ENCODE measurements around the gene HOXB13.
"Not testable (repeated sequence)": the region's sequence is repeated elsewhere in the genome, so short reads cannot be mapped to it uniquely, and the experiment has no call there.

The HOXB13 gene

DNA sequence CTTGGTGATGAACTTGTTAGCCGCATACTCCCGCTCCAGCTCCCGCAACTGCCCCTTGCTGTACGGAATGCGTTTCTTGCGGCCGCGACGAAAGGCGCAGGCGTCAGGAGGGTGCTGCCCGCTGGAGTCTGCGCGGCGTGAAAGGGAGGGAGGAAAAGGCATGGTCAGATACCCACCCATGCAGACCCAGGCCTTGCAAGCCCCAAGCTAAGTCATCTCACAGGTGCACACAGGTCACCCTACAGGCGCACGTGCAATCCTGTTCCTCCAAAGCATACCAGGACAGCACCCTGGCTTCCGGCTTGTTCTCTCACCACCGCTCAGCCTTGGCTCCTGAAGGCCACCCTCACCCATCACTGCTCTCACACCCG is 1.6 kb downstream of the HOXB13 start:
- no peak for DNase-seq (ENCODE audit: low read depth in 2 of 2)

- no peak for DNase-seq (ENCODE audit: low read depth in 2 of 2)
Measured at GRCh38 chr17:48726114-48726915, 2.2 kb downstream of the HOXB13 start.

DNA sequence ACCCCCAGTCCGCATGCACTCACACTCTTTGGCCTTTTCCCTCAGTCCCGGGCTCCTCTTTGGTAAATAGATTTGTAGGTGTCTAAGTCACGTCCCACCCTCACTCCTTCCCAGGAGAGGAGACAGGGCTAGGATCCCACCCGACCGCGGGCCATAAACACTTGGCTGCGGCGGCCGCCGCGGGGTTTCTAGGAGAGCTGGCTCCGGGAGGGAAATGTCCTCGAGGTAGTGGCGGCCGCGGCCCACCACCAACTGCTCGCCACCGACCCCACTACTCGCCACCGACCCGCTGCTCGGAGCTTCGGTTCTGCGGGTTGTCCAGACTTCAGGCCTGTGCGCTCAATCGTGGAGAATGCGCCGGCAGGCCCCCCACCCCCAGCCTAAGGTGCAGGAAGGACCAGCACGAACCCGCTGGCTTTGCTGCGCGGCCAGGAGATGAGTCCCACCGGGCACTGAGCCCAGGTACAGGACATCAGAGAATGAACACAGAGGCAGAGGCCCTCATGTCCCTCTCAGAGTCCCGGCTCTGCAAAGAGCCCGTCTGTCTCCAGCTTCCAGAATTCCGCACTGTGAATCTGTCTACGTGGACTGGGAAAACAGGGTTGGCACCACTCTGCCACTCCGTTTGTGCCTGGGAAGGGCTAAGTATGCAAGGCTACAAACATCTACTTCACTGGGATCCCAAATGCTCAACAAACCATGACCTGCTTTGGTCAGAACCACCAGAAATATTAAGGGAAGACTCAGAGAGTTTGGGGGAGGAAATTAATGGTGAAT is 3.1 kb downstream of the HOXB13 start:
- no peak for DNase-seq (ENCODE audit: low read depth in 2 of 2)

GRCh38 chr17:48725004-48725287 is 3.6 kb downstream of the HOXB13 start:
- DNase-seq (ENCODE audit: low read depth in 2 of 2): no peak

- peak; percentile 45 to 53 for DNase-seq (ENCODE audit: low read depth in 2 of 2)
Measured at GRCh38 chr17:48724251-48725003, 4.1 kb downstream of the HOXB13 start.

DNA sequence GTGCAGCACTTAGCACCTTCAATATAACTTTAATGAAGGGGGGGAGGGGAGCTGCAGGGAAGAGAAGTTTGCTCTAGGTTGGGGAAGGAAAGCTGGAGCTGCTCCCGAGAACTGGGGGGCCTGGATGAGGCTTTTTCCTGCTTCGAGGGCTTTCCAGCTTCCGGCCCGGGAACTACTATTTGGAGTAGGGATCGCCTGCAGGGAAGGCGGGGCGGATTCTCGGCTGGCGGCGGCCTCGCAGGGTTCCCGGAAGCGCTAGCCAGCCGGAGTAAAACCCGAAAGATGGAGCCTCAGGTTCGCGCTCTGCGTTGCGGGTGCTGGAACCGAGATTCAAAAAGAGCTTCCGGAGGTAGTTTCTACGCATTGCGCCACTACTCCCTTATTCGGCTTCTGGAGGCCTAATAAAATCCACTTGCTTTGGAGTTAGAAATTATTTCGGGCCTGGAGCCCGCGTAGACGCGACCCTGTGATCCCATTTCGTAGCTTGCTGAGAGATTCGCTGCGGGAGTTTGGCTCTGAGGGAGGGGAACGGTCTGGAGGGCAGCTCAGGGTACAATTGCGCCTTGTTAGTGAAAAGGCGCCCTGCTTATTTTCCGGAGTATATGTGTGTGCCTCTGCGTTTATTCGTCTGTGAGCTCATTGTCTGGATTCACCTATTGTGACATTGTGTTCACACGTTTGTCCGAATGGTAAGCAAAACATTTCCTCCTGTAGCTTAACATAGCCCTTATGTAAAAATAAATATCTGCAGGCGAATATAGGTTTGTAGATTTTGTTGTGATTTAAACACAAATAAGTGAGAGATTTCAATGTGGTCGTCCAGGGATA is 4.9 kb downstream of the HOXB13 start:
- DNase-seq (ENCODE audit: low read depth in 2 of 2): no peak

DNA sequence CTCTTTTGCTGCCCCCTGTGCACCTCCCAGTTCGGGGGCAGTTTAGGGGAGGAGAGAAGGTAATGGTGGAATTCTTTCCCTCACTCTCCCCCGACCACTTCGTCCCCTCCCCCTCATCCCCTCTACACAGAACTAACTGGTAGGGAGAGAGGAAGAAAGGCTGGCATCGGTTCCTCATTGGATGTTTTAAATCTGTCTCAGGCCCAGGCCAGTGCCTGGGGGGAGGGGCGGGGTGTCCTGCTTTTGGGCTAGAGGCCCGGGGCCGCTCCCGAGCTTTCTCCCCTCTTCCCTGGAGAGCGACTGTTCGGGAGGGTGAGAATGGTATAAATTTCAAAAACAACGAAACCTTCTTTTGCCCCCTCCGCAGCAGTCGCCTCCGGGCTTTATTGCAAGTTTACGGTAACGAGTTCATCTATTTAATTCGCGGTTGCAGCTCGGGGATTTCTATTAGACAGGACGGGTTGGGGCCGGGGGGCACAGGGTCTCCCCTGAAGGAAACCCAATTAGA is 5.6 kb downstream of the HOXB13 start, which contains the start of gene PRAC2:
PRAC2 (plus strand) TSS at position 271 of the 508 bp plus-strand sequence. CDS start 1,226 bp downstream, outside the sequence.
- no peak for DNase-seq (ENCODE audit: low read depth in 2 of 2)

GRCh38 chr17:48722201-48722907 is 6.2 kb downstream of the HOXB13 start, which contains the start of gene PRAC1:
TSS of gene PRAC1 (minus strand) at chr17:48722518. CDS start at chr17:48722392, 126 bp downstream.
- no peak for DNase-seq (ENCODE audit: low read depth in 2 of 2)

- no peak for DNase-seq (ENCODE audit: low read depth in 2 of 2)
Measured at GRCh38 chr17:48721009-48721402, 7.5 kb downstream of the HOXB13 start.

DNA sequence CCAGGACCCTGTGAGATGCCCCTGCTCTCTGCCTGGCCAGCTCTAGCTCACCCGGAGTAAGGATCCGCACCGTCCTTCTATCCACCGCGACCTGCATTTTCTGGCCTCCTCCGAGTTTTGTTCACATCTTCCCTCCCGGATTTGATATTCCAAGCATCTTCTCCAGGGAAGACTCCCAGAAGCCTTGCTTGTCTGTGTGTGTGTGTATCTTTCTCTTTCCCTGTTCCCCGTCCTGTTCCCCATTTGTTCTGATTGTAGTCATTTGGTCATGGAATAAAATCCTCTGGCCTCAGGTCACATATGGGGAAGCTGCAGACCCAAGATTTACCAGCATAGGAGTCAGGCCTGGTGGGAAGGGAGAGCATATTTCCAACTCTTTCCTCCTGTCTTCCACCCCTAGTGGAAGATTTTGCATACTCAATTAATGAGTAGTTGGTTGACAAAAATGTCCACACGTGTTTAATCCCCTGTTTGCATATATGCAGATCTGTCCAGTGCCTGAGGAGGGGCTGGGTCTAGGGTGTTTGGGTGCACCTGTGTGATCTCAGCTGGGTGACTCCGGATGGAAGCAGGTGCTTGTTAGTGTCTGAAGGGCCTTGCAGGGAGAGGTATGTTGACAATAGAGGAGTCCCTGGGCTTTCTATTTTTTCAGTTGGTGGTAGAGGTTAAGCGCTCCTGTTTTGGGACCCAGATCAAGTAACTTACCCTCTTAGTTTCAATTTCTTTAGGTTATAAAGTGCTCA is 8.1 kb downstream of the HOXB13 start:
- no peak for DNase-seq (ENCODE audit: low read depth in 2 of 2)

DNA sequence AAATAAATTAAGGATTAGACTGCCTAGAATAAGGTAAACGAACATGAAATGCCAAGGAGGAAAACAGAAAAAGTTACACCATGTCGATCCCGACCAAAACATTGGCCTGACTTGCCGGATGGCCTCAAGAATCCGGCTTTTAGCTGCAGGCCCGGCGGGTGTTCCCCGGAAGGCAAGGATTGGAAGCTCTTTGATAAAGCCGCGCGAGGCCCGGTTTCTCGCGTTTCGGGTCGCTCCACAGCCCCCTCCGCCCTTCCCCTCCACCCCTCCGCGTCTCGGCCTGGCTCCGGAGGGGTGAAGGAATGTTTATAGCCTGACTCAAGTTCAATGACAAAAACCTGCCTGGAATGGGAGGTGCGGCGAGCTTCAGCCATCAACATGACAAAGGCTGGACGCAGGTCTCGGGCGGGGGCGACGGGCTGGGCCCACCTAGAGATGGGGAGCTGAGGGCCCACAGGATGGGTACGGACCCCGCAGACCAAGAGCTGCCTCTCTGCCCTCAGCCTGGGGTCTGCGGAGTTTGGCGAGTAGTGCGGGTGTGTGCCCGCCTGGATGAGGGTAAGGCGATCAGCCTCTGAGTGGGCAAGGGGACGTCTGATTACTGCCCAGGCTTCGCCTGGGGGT is 8.8 kb downstream of the HOXB13 start:
- no peak for DNase-seq (ENCODE audit: low read depth in 2 of 2)

GRCh38 chr17:48718761-48719641 is 9.5 kb downstream of the HOXB13 start:
- DNase-seq (ENCODE audit: low read depth in 2 of 2): no peak

- no peak for DNase-seq (ENCODE audit: low read depth in 2 of 2)
Measured at GRCh38 chr17:48718227-48718760, 10.3 kb downstream of the HOXB13 start.

DNA sequence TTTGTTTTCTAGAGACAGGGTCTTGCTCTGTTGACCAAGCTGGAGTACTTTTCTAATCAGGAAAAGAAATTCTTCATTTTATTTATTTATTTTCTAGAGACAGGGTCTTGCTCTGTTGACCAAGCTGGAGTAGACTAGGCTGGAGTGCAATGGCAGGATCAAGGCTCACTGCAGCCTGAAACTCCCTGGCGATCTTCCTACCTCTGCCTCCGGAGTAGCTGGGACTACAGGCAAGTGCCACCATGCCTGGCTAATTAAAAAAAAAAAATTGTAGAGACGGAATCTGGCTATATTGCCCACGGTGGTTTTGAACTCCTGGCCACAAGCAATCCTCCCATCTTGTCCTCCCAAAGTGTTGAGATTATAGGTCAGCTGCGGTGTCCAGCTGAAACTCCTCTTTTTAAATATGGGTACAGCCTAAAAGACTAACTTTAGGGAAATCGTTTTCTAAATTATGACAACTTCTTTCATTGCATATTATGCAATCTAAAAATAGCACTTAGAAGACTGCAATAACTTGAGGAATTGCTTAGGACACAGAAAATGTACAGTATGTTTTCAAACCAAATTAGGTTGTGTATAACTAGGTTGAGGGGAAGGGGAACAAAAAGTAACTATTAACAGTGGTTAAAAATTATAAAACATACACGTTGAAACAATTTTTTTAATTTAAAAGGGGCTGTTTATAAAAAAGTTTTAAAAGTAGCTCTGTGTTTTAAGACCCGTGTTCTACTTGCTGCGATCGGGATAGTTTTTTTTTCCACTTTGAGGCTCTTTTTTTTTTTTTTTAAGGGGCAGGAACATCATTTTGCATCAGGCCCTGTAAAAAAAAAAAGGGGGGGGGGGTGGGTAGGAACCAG is 11.0 kb downstream of the HOXB13 start:
- DNase-seq (ENCODE audit: low read depth in 2 of 2): no peak

- DNase-seq (ENCODE audit: low read depth in 2 of 2): not testable (repeated sequence)
Measured at GRCh38 chr17:48716549-48716948, 12.0 kb downstream of the HOXB13 start.

GRCh38 chr17:48715496-48716399 is 12.8 kb downstream of the HOXB13 start:
- DNase-seq (ENCODE audit: low read depth in 2 of 2): no peak

Measured in activated CD8-positive, alpha-beta memory T cell treated with anti-CD3 and anti-CD28 coated beads for 4 hours (primary cell).